HG03025 (cell line): ENCODE measurements around the gene CST4.
"Not testable (repeated sequence)": the region's sequence is repeated elsewhere in the genome, so short reads cannot be mapped to it uniquely, and the experiment has no call there.

ENCODE experiments used
- ATAC-seq: cut with Tn5 transposase; IDR thresholded peaks from one replicate; pipeline ENCODE4 v1.9.1; 2021; ENCODE audit warnings: mild to moderate bottlenecking, moderate library complexity; ENCODE audit not compliant: unreplicated experiment, low FRiP score

Gene CST4

DNA sequence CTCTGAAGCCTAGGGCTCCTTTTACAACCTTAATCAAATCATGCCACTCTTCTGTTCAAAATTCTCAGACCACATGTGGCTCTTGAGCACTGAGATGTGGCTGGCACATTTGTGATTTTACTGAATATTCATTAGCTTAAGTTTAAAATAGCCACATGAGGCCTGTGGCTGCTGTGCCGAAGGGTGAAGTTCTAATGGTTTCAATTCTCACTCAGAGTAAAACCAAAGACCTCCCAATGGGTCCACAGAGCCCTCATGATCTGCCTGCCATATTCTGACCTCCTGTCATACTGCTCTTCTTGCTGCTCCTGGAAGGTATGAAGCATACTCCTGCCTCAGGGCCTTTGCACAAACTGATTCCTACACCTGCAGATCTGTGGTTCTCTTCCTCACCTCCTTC is 43.3 kb downstream of the CST4 start:
- no peak for ATAC-seq

DNA sequence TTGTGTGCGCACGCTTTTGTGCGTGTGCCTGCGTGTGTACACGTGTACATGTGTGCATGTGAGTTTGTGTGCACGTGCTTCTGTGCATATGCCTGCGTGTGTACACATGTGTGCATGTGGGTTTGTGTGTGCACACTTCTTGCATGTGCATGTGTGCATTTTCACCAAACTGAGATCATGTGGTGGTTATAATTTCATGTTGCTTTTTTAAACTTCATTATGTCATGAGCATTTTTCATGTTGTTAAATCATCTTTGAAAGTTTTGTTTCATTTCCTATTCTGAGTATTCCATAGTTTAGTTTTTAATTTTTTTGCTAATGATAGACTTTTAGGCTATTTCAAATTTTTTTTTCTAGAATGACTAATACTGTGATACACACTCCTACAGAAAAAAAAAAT is 44.7 kb downstream of the CST4 start:
- no peak for ATAC-seq

DNA sequence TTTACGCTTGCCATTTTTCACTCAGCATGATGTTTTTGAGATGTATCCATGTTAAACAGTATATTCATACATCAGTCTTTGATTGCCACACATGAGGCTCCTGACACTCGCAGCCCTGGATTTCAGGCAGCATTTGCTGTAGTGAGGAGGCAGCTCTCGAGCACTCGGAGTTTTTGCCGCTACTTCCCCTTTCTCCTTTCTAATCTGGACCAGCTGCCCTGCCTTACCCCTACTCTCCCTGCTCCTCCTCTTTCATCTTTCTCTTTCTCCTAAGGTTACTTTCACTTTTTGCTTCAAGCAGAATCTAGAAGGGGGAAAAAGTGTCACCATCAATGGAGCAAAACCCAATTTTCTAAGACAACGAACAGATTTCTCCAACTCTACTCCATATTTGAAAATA is 45.2 kb downstream of the CST4 start:
- ATAC-seq: no peak

DNA sequence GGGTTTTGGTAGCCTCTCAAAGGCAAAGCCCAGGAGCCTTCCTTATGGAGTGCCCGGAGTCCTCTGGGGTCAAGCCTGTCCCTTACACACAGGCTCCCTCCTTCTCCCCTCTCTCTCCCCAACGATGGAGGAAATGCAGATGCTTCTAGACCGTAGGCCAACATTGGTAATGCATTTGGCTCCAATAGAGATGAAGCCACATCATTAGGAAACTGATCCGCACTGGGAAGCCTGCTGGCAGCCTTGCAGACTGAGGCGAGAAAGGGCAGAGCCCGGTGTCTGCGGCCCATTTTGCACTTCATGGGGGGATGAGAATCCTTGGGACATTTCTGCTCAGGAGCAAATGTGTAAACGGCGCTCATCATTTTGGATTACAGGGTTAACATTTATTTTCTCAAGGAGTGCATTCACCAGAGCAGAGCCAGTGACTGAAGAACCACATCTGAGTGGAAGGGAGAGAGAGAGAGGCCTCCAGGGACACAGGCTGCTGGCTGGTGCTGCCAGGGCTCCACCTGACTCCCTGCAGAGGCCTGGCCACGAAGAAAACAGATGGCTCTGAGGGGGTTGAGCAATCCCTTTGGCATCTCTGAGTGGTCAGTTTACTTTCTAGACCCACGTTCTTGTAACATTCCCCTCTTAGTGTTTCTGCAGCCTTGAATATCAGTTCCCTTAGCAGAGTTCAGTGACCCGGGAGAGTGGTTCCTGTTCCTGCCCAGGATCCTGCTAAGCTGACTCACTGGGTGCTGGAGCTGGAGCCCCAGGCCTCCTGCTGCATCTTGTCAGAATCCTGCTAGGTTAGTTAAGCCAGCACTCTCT is 46.7 kb downstream of the CST4 start:
- no peak for ATAC-seq

DNA sequence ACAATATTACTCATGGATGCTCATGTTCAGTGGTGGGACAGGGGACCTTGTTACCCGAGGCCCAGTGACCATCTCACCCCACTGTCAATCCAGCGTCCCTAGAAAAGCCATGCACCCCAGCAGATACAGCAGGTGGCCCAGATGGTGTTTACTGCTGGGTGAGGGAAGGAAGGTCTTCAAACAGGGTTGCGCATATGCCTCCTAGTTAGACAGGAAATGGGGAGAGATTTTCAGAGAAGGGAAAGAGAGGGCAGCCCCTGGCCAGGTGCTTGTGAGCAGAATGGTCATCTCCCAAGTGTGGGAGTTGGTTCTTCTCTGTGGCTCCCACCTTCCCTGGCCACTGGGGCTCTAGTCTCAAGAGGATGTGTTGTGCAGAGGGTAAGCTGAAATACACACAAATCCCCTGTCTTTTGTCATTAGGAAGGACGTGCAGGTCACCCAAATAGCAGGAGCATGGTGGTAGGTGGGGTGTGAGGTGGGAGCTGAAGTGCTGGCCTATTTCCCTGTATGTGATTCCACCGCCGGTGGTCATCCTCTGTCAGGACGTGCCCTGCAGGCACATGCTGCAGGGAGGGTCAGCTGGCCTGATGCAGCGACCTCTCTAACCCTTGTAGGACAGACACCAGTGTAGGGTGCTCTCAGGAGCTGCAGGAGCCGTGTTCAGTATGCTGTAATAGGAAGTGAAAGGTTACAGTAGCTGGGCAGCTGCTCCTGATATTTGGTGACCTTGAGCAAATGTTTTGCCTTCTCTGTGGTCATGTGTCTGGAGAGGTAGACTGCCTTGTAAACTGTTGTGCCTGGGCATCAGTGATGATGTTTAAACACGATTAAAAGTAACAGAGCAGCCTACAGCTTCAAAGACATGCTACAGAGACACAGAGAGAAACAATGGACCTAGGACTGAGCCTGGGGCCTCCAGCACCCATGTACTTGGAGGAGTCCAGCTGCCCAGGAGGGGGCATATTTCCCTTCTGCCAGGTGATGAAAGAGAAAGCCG is 47.9 kb downstream of the CST4 start:
- ATAC-seq: no peak

GRCh38 chr20:23640018-23640601 is 48.7 kb downstream of the CST4 start:
- ATAC-seq: no peak

GRCh38 chr20:23639490-23639958 is 49.3 kb downstream of the CST4 start:
- no peak for ATAC-seq

- no peak for ATAC-seq
Measured at GRCh38 chr20:23638309-23638708, 50.5 kb downstream of the CST4 start.

DNA sequence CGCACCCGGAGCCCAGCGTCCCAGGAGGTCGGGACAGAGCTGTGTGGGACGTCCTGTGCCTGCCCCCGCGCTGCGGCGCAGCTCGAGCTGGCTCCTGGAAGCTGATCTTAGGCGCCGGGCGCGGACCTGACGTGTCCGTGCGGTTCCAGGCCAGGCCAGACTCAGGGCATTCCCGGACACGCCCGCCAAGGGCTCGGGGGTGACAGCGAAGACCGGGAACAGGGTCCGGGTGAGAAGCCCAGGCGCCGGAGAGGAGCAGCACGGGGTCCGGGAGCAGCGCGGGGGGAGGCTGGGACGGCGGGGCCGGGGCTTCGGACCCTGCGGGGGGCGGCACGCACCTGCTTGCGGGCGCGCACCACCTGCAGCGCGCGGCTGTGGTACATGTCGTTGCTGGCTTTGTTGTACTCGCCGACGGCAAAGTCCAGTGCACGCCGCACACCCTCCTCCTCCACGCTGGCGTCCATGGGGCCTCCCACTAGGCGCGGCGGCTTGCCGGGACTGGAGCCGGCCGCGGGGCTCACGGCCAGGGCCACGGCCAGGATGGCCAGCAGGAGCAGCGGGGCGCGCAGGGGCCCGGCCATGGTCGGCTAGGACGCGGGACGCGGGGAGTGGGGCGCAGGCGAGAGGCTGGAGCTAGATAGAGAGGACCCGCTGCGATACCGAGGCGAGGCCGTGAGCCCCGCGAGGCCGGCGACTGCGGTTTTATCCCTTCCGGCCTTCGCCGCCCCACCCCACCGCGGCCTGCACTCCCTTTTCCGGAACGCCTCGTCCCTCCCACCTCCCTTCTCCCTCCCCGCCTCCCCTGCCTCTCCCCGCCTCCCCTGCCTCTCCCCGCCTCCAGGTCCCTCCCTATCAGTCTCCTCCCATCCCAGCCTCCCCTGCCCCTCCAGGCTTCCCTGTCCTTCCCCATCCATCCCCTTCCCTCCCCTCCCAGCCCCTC is 51.3 kb downstream of the CST4 start, which contains the start of gene CST3:
Gene CST3, minus strand, starts transcription at position 674 of the 940 bp plus-strand sequence. Its CDS starts 93 bp downstream, at position 581.
- ATAC-seq: peak; percentile 46

DNA sequence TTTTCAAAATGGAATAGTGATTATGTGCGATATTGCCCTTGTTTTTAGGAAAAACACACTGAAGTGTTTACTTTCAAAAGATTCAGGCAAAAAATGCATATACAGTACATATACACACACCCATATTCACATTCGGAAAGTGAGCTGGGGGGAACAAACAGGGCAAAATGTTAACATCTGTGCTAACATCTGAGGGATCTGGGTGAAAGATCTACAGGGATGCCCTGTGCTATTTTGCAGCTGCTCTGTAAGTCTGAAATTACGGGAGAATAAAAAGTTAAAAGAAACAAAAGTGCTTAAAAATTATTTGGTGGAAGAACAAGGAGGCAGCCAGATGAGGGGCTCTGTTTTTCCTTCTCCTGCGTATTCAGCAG is 51.9 kb downstream of the CST4 start:
- no peak for ATAC-seq

- no peak for ATAC-seq
Measured at GRCh38 chr20:23636182-23636907, 52.5 kb downstream of the CST4 start.

DNA sequence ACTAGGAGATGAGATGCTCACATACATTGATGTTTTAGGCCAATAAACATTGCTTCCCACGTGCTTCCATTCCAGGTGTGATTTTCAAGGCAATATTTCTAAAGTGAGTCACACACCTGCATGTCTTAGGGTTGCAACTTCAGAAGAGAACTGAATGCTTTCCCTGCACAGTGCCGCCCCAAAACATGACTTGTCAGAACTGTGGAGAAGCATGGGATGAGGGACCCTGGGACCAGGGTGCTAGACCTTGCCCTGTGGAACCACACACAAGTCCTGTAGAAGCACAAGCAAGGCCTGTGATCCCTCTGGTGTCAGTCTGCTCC is 53.1 kb downstream of the CST4 start:
- ATAC-seq: not testable (repeated sequence)
